ENCODE measurements around the gene HORMAD1. TPM values are rescaled to one million over a fixed set of nuclear protein-coding genes. Genes with fewer than 3 reads are reported as not detected.
"Not testable (repeated sequence)": the region's sequence is repeated elsewhere in the genome, so short reads cannot be mapped to it uniquely, and the experiment has no call there.

Gene HORMAD1
- polyA plus RNA-seq, 3 donors, result 0.48 to 5.6 TPM; not detected in 1

- Histone ChIP-seq H3K4me2 (replicated peaks; ENCODE audit: extremely low read depth, low read length, poor library complexity, severe bottlenecking) (no peak overlapping the region), H3K9ac (ENCODE audit: insufficient read depth, low read length, poor library complexity, severe bottlenecking) (no peak overlapping the region), H4K20me1 (ENCODE audit: insufficient read depth, low read length) (peaks cover 24% of the 10 kb centered on the region), H3K36me3 (replicated peaks in 1 of 2; ENCODE audit: control insufficient read depth in 1 of 2, insufficient read depth in 2 of 2, low read length in 2 of 2) (no peaks in the 10 kb centered on the region), H3K4me1 (ENCODE audit: control insufficient read depth in 1 of 2, insufficient read depth in 2 of 2, low read length in 2 of 2) (no peaks in the 10 kb centered on the region), H3K9me3 (replicated peaks in 1 of 2; ENCODE audit: control insufficient read depth in 1 of 2, insufficient read depth in 1 of 2, low read length in 2 of 2) (peaks cover 0 to 12% of the 10 kb centered on the region in 2 donors), H3K4me3 (replicated peaks in 1 of 3; ENCODE audit: low read depth in 2 of 3, low read length in 3 of 3) (no peak overlapping the region), H3K27ac (ENCODE audit: low read depth in 1 of 2, low read length in 2 of 2) (no peak overlapping the region), H3K27me3 (ENCODE audit: control insufficient read depth in 2 of 2, insufficient read depth in 2 of 2, low read length in 2 of 2) (no peaks in the 10 kb centered on the region), H2AFZ (ENCODE audit: insufficient read depth, low read depth, low read length, poor library complexity, severe bottlenecking) (no peak overlapping the region), H3K79me2 (ENCODE audit: insufficient read depth, low read length) (no peaks in the 10 kb centered on the region)
- peaks cover 0 to 3% (median 0%) of the 10 kb centered on the region in 3 donors for H3K27me3 Mint-ChIP-seq (ENCODE audit: low read depth in 3 of 3)
- H3K27ac Mint-ChIP-seq, result peak overlapping the region in 1 of 7 donors; percentile 83
- TF ChIP-seq CTCF (IDR thresholded peaks at IDR 0.05), result no peak
- no peaks in the 10 kb centered on the region for H3K4me1 Mint-ChIP-seq
- intact Hi-C loops (cut with micrococcal nuclease), result no loop called here
- DNase-seq, result no peak
- peaks cover 0 to 4% of the 10 kb centered on the region in 2 donors for H3K36me3 Mint-ChIP-seq
- no peak overlapping the region for H3K4me3 Mint-ChIP-seq
- H3K9me3 Mint-ChIP-seq, result peaks cover 0 to 33% (median 2%) of the 10 kb centered on the region in 7 donors
- 100% methylated on average over 6 of the region's 21 CpGs for WGBS (ENCODE audit: insufficient coverage)
These were observed 597 bp downstream of the HORMAD1 start for GRCh38 chr1:150720098-150720497.

GRCh38 chr1:150718225-150718891 lies 2.3 kb downstream of the HORMAD1 start:
- no peaks in the 10 kb centered on the region for H3K27me3 ChIP-seq (ENCODE audit: control insufficient read depth in 2 of 2, insufficient read depth in 2 of 2, low read length in 2 of 2)
- Mint-ChIP-seq H3K27me3 (ENCODE audit: low read depth in 3 of 3) (peaks cover 0 to 2% (median 0%) of the 10 kb centered on the region in 3 donors), H3K27ac (peak overlapping the region in 1 of 7 donors; percentile 33), H3K4me3 (no peak overlapping the region), H3K4me1 (no peaks in the 10 kb centered on the region), H3K9me3 (peaks cover 0 to 24% (median 2%) of the 10 kb centered on the region in 7 donors), H3K36me3 (no peaks in the 10 kb centered on the region)
- no peak overlapping the region for H3K4me2 ChIP-seq (replicated peaks; ENCODE audit: extremely low read depth, low read length, poor library complexity, severe bottlenecking)
- no peak overlapping the region for H3K27ac ChIP-seq (ENCODE audit: low read depth in 1 of 2, low read length in 2 of 2)
- DNase-seq, result no peak
- H2AFZ ChIP-seq (ENCODE audit: insufficient read depth, low read depth, low read length, poor library complexity, severe bottlenecking), result no peak overlapping the region
- no peak overlapping the region for H3K4me3 ChIP-seq (replicated peaks in 1 of 3; ENCODE audit: low read depth in 2 of 3, low read length in 3 of 3)
- peaks cover 0 to 12% of the 10 kb centered on the region in 2 donors for H3K9me3 ChIP-seq (replicated peaks in 1 of 2; ENCODE audit: control insufficient read depth in 1 of 2, insufficient read depth in 1 of 2, low read length in 2 of 2)
- peaks cover 6% of the 10 kb centered on the region for H4K20me1 ChIP-seq (ENCODE audit: insufficient read depth, low read length)
- WGBS (ENCODE audit: insufficient coverage), result 89% methylated on average over 3 of the region's 11 CpGs
- intact Hi-C loops (cut with micrococcal nuclease), result no loop called here
- no peak for TF ChIP-seq CTCF (IDR thresholded peaks at IDR 0.05)
- no peaks in the 10 kb centered on the region for H3K36me3 ChIP-seq (replicated peaks in 1 of 2; ENCODE audit: control insufficient read depth in 1 of 2, insufficient read depth in 2 of 2, low read length in 2 of 2)
- no peak overlapping the region for H3K9ac ChIP-seq (ENCODE audit: insufficient read depth, low read length, poor library complexity, severe bottlenecking)
- no peaks in the 10 kb centered on the region for H3K4me1 ChIP-seq (ENCODE audit: control insufficient read depth in 1 of 2, insufficient read depth in 2 of 2, low read length in 2 of 2)
- no peaks in the 10 kb centered on the region for H3K79me2 ChIP-seq (ENCODE audit: insufficient read depth, low read length)

GRCh38 chr1:150709031-150709430 lies 11.7 kb downstream of the HORMAD1 start:
- not testable (repeated sequence) for H2AFZ ChIP-seq (ENCODE audit: insufficient read depth, low read depth, low read length, poor library complexity, severe bottlenecking); DNase-seq
- WGBS (ENCODE audit: insufficient coverage), result no CpG with 5 or more reads among the region's 1 CpG

More at GRCh38 chr1:150709031-150709430, 11.7 kb downstream of the HORMAD1 start:
- H3K9me3 ChIP-seq (replicated peaks in 1 of 2; ENCODE audit: control insufficient read depth in 1 of 2, insufficient read depth in 1 of 2, low read length in 2 of 2); H3K27ac Mint-ChIP-seq; H3K79me2 ChIP-seq (ENCODE audit: insufficient read depth, low read length); intact Hi-C loops (cut with micrococcal nuclease); H3K27ac ChIP-seq (ENCODE audit: low read depth in 1 of 2, low read length in 2 of 2); H3K4me1 Mint-ChIP-seq; H3K4me2 ChIP-seq (replicated peaks; ENCODE audit: extremely low read depth, low read length, poor library complexity, severe bottlenecking); H3K9me3 Mint-ChIP-seq; H3K27me3 Mint-ChIP-seq (ENCODE audit: low read depth in 3 of 3); H3K9ac ChIP-seq (ENCODE audit: insufficient read depth, low read length, poor library complexity, severe bottlenecking); H3K4me1 ChIP-seq (ENCODE audit: control insufficient read depth in 1 of 2, insufficient read depth in 2 of 2, low read length in 2 of 2); H3K4me3 Mint-ChIP-seq; H3K27me3 ChIP-seq (ENCODE audit: control insufficient read depth in 2 of 2, insufficient read depth in 2 of 2, low read length in 2 of 2); H4K20me1 ChIP-seq (ENCODE audit: insufficient read depth, low read length); H3K4me3 ChIP-seq (replicated peaks in 1 of 3; ENCODE audit: low read depth in 2 of 3, low read length in 3 of 3): not testable (repeated sequence)
- H3K36me3 ChIP-seq (replicated peaks in 1 of 2; ENCODE audit: control insufficient read depth in 1 of 2, insufficient read depth in 2 of 2, low read length in 2 of 2), result peaks cover 0 to 19% of the 10 kb centered on the region in 2 donors
- H3K36me3 Mint-ChIP-seq, result peaks cover 6 to 18% of the 10 kb centered on the region in 2 donors

All from CD14-positive monocyte (primary cell).